Activated T-cell treated with anti-CD3 and anti-CD28 coated beads for 1 hour (primary cell): ENCODE measurements around the gene ZNF491.
"Not testable (repeated sequence)": the region's sequence is repeated elsewhere in the genome, so short reads cannot be mapped to it uniquely, and the experiment has no call there.

Source experiments
- DNase-seq: peaks from one replicate; pipeline ENCODE4 v3.0.0-alpha.2; 2020; ENCODE audit warnings: low read depth

The ZNF491 gene

GRCh38 chr19:11806354-11807098 is 8.2 kb downstream of the ZNF491 start:
- DNase-seq: no peak

GRCh38 chr19:11807099-11807380 is 8.7 kb downstream of the ZNF491 start:
- DNase-seq: no peak

GRCh38 chr19:11813703-11814028 is 15.3 kb downstream of the ZNF491 start:
- DNase-seq: no peak

GRCh38 chr19:11814029-11814699 is 15.8 kb downstream of the ZNF491 start, which contains the start of gene ZNF440:
TSS of gene ZNF440 (plus strand) at chr19:11814273. CDS start at chr19:11814448, 175 bp downstream.
- DNase-seq: peak; percentile 75

GRCh38 chr19:11814700-11815035 is 16.3 kb downstream of the ZNF491 start:
- DNase-seq: no peak

- DNase-seq: no peak
Observed at GRCh38 chr19:11821474-11822109, 23.3 kb downstream of the ZNF491 start.

GRCh38 chr19:11828957-11829876 is 30.9 kb downstream of the ZNF491 start:
- DNase-seq: not testable (repeated sequence)

- DNase-seq: no peak
Observed at GRCh38 chr19:11832253-11832912, 34.1 kb downstream of the ZNF491 start.

GRCh38 chr19:11833541-11833940 is 35.2 kb downstream of the ZNF491 start:
- no peak for DNase-seq

- not testable (repeated sequence) for DNase-seq
Observed at GRCh38 chr19:11835626-11836066, 37.3 kb downstream of the ZNF491 start.

GRCh38 chr19:11843722-11844121 is 45.4 kb downstream of the ZNF491 start:
- no peak for DNase-seq

GRCh38 chr19:11847615-11848014 is 49.3 kb downstream of the ZNF491 start:
- DNase-seq: not testable (repeated sequence)

- DNase-seq: no peak
Observed at GRCh38 chr19:11848200-11848593, 49.9 kb downstream of the ZNF491 start.

- DNase-seq: peak; percentile 90
Observed at GRCh38 chr19:11848594-11849469, 50.5 kb downstream of the ZNF491 start, which contains the start of gene ZNF439. TSS of gene ZNF439 (plus strand) at chr19:11848726. CDS start at chr19:11848868, 142 bp downstream.

- not testable (repeated sequence) for DNase-seq
Observed at GRCh38 chr19:11850289-11850688, 52.0 kb downstream of the ZNF491 start.

- no peak for DNase-seq
Observed at GRCh38 chr19:11853358-11853757, 55.0 kb downstream of the ZNF491 start.

- no peak for DNase-seq
Observed at GRCh38 chr19:11856596-11857250, 58.4 kb downstream of the ZNF491 start.
